NCI-H82 treated with DMSO at 0.1 percent for 48 hours (cell line): ENCODE results near the gene HDAC10.
"Not testable (repeated sequence)": the region's sequence is repeated elsewhere in the genome, so short reads cannot be mapped to it uniquely, and the experiment has no call there.

Experiments used
- DNase-seq: peaks from one replicate; lab custom pipeline; 2025; ENCODE audit not compliant: unreplicated experiment; lab: John Stamatoyannopoulos, UW

The HDAC10 gene

GRCh38 chr22:50218153-50218995, 32.7 kb downstream of the HDAC10 start:
- DNase-seq: no peak

DNA sequence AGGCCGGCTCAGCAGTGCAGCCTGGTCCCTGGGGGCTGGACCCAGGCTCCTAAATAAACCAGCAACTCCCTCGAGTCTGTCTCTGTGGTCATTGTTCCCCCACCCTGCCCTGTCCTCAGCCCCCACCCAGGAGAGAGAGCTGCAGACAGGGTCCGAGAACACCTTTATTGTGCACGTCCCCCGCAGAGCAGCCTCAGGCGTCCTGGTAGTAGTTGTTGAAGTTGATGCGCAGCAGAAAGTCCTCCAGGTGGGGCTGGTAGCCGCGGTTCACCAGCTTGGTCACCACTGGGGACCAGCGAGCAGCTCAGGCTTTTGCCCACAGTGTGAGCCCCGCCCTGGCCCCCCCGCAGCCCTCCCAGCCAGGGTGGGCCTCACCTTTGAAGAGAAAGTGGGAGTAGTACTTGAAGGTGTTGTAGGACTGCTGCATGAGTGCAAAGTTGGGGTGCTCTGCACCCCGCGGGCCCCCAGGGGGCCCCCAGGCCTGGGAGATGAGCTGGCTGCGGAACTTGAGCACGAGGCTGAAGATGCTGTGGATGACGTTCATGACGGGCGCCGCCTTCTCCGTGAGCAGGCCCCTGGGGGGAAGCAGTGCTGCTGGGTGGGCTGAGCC, 33.4 kb downstream of the HDAC10 start:
- DNase-seq: no peak

- no peak for DNase-seq
These were observed 34.2 kb downstream of the HDAC10 start for GRCh38 chr22:50216684-50217520.

- no peak for DNase-seq
These were observed 34.9 kb downstream of the HDAC10 start for GRCh38 chr22:50216055-50216683.

DNA sequence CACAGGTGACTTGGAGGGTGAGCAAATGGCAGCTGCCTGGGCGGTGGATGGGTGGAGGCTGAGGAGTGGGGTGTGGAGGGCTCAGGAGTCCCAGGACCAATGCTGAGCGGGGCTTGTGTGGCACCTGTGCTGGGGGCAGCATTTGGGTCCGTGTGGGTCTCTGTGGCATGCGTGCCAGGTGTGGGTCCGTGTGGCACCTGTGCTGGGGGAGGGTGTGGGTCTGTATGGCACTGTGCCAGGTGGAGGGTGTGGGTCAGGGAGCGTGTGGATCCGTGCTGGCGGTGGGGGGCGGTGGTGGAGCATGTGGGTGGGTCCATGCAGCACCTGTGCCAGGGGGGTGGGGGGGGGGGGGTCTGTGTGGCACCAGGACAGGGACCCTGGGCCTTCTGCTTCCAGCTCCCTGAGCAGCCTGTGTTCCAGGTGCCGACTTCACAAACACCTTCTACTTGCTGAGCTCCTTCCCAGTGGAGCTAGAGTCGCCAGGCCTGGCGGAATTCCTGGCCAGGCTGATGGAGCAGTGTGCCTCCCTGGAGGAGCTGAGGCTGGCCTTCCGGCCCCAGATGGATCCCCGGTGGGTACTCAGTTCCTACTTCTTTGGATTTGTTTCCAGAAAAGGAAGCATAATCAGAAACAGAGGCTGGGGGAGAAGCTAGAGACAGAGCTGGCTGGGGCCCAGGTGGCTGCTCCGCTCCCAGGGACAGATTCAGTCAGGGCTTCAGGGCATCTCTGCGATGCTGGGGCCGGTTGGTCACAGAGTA, 35.6 kb downstream of the HDAC10 start:
- no peak for DNase-seq

DNA sequence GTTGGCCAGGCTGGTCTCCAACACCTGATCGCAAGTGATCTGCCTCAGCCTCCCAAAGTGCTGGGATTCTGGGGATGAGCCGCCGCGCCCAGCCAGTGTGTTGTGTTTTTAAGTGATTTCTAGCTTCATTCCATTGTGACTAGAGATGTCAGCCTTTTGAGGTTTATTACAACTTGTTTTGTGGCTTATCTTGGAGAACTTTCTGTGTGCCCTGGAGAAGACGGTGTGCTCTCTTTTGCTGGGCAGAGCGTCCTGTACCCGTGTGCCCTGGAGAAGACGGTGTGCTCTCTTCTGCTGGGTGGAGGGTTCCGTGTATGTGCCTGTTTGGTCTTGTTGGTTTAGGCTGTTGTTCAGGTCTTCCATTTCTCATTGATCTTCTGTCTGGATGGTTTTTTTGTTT, 37.8 kb downstream of the HDAC10 start:
- DNase-seq: no peak

DNA sequence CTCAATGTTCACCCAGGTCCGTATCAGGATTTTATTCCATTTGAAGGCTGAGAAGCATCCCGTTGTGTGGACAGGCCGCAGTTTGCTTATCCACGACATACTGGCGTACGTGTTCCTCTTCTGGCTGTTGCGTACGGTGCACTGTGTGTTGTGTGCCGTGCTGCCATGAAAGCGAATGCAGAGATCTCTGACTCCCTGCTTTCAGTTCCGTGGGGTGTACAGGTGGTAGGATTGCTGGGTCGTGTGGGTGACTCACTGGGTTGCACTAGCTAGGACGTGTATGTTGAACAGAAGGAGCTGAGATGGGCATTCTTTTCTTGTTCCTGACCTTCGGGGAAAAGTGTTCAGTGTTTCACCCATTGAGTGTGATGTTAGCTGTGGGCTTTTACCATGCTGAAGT, 39.9 kb downstream of the HDAC10 start:
- DNase-seq: no peak

DNA sequence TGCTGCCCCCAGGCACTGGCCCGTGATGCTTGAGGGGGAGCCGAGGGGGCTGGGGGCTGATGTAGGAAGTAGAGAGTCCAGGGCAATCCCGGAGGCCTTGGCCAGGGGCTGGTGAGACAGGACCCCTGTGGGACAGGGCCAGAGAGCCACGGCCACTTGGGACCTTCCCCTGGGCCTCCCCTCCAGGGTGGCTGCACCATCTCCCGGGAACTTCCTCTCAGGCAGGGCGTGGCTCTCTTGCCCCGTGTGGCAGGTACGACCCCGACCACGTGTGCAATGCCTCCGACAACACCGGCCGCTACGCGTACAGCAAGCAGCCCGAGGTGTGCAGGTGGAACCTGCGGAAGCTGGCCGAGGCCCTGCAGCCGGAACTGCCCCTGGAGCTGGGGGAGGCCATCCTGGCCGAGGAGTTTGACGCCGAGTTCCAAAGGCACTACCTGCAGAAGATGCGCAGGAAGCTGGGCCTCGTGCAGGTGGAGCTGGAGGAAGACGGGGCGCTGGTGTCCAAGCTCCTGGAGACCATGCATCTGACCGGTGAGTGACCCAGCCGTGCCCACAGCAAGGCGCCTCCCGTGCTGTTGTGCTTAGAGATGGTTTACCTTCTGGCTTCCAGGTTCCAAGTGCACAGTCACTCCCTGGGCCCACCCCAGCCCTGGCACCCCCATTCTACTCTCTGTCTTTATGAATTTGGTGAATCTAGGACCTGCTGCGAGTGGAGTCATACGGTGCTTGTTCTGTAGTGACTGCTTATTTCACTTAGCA, 40.5 kb downstream of the HDAC10 start:
- no peak for DNase-seq

DNA sequence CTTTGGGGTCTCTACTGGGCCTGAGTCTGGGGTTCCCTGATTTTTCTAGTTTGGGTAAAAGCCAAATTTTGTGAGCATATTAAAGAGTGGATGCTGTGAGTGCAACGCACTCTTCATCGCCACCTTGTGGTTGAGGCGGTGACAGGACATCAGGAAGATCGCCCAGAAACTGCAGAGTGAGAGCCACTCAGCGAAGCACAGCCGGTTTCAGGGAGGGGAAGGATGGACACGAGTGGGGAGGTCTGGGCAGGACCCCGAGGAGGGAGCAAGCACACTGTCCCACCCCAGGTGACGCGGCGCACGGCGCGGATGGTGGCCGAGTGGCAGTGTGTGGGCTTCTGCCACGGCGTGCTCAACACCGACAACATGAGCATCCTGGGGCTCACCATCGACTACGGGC, 41.2 kb downstream of the HDAC10 start:
- no peak for DNase-seq

DNA sequence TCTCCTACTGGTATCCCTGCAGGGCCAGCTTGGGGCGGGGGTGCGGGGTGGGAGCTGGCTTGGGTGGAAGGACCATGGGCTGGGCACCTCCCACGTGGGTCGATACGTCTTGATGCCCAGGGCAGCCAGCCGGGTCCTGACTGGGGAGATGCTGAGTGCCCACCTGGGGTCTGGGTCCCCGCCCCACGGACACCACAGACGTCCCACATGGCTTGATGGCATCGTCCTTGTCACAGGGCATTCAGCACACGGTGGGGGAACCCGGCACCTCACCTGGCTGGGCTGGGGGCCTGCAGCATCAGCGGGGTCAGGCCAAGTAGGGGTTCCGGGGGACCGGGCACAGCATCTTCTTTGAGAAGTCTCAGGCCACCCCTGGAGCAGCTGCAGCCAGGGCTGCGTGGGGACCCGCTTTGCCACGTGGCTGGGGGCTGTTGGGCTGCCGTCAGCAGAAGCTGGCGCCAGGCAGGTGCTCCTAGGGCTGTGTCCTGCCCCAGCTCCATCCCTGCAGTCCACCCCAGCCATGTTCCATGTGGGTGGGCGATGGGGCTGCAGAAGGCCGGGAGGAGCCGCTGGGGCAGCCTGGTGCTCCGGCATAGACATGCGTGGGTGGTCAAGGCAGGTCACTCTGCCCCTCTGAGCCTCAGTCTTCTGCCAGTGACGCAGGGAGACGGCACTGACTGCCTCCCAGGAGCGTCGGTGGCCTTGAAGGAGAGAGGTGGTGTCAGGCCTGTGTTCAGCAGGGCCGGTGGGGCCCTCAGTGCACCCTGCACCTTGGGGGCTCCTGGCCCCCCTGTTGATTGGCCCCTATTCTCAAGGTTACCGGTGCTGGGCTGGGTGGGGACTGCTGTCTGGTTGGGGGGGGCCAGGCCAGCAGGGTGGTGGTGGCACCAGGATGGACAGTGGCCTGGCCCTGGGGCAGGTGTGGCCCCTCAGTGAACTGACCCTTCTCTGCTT, 41.8 kb downstream of the HDAC10 start:
- DNase-seq: no peak

DNA sequence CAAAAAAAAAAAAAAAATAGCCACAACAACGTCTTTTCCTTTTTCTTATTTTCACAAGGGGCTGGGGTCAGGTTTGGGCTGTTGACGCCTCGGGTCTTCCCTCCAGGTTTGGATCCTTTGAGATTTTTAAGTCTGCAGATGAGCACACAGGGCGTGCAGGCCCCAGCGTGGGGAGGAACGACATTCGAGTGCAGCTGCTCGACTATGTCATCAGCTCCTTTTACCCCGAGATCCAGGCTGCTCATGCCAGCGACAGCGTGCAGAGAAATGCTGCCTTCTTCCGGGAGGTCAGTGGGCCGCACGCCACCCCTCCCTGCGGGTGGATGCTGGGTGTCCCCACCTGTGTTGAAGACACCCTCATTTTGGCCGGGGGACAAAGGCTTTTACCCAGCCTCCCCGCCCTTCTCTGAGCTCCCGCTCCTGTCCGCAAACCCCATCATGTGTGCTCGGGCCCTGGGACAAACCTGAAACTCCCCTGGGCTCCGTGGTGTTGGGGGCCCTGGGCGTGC, 42.6 kb downstream of the HDAC10 start:
- no peak for DNase-seq

DNA sequence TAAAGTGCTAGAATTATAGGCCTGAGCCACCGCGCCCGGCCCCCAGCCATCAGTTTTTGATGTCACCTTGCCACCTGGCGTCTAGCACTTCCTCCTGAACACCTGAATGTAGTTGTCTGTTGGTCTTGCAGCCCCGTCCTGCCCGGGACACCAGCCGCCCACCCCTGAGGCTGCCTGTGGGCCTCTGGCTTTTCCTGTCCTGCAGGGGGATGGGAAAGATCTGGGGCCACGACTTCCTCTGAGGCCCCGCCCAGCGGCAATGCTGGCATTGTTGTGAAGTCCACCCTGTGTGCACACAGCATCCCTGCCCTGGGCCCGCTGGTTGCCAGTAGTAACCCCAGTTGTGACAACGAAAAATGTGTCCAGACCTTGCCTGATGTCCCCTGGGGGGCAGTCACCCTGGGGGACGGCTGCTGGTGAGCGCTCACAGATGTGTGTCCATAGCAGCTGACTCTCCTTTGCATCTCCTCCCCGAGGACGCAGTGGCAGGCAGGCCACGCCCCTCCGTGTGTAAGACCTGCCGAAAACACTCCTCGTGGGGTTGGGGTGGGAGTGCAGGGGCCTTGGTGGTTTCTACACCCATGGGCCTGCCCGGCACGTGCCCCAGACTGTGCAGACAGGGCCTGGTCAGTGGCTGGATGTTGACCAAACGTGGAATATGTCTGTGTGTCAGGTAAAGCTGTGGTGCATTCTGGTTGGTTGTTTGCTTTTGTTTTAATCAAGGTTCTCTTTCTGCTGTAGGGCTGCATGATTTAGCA, 43.5 kb downstream of the HDAC10 start:
- no peak for DNase-seq

DNA sequence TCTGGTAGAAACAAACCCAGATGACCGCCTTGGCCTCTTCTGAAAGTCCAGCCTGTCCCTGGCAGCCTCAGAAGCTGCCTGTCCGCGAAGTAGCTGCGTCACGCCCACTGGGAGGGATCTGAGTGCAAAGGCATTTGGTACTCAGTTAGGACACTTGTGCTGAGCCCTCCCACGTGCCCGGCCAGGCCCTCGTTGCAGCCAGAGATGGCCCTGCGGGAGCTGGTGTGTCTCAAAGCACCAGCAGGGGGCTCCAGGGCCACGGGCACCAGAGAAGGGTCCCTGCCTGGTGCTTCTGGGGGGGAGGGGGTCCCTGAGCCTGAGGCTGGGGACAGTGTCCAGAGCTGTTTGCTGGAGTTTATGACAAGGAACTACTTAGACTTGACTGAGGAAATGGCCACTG, 44.5 kb downstream of the HDAC10 start:
- no peak for DNase-seq

GRCh38 chr22:50205781-50206569, 45.1 kb downstream of the HDAC10 start:
- no peak for DNase-seq

GRCh38 chr22:50204998-50205397, 46.1 kb downstream of the HDAC10 start:
- DNase-seq: not testable (repeated sequence)

- no peak for DNase-seq
These were observed 46.5 kb downstream of the HDAC10 start for GRCh38 chr22:50204571-50204970.

DNA sequence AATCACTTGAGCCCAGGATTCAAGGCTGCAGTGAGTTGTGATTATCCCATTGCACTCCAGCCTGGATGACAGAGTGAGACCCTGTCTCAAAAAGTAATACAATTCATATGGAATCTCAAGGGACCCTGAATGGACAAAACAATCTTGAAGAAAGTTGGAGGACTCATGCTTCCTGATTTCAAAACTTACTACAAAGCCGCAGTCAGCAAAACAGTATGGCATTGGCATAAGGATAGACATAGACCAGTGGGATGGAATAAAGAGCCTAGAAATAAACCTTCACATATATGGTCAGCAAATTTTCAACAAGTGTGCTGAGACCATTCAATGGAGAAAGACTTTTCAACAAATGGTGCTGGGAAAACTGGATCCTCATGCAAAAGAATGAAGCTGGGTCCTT, 47.8 kb downstream of the HDAC10 start:
- DNase-seq: no peak
